Activated T-cell treated with anti-CD3 and anti-CD28 coated beads, Interleukin-2, amount 50 U/mL, for 72 hours (primary cell): ENCODE measurements around the gene SCYL1. TPM values are rescaled to one million over a fixed set of nuclear protein-coding genes. Genes with fewer than 3 reads are reported as not detected.

Experiments used
- ATAC-seq, 2 donors: fragments of 150-1000 bp; cut with Tn5 transposase; replicated peaks in 1 of 2; 2 replicates each; pipeline ENCODE4 v1.10.0; 2021; ENCODE audit warnings: moderate library complexity in 2 of 2, mild to moderate bottlenecking in 1 of 2
- DNase-seq, 2 donors: peaks; one replicate each; pipeline ENCODE4 v3.0.0; 2021 to 2022; ENCODE audit warnings: mixed read lengths in 1 of 2
- H3K27ac Mint-ChIP-seq: one replicate; pipeline ENCODE4 v1.8.0; 2022; ENCODE audit warnings: mild to moderate bottlenecking, moderate library complexity, mixed read lengths
- H3K27me3 Mint-ChIP-seq: one replicate; pipeline ENCODE4 v1.8.0; 2022; ENCODE audit warnings: low read depth, mixed read lengths
- H3K36me3 Mint-ChIP-seq, 2 donors: one replicate each; pipeline ENCODE4 v1.8.0; 2022; ENCODE audit warnings: mixed read lengths in 2 of 2, mild to moderate bottlenecking in 1 of 2; ENCODE audit not compliant: insufficient read depth in 2 of 2
- H3K4me1 Mint-ChIP-seq: one replicate; pipeline ENCODE4 v1.8.0; 2022; ENCODE audit warnings: low read depth, mixed read lengths
- H3K4me3 Mint-ChIP-seq, 2 donors: one replicate each; pipeline ENCODE4 v1.8.0; 2022; ENCODE audit warnings: mild to moderate bottlenecking in 2 of 2, mixed read lengths in 2 of 2, moderate library complexity in 2 of 2
- H3K9me3 Mint-ChIP-seq, 2 donors: one replicate each; pipeline ENCODE4 v1.8.0; 2022; ENCODE audit warnings: mixed read lengths in 2 of 2
- total RNA-seq, 2 donors: library from RNA; stranded (reverse); gene quantifications; one replicate each; pipeline ENCODE4 v1.2.3, GENCODE V29; 2022

The SCYL1 gene
- 10 to 100 TPM; 77.9 to 83.4 TPM for total RNA-seq

- Mint-ChIP-seq H3K9me3 (no peaks in the 10 kb centered on the region), H3K4me3 (peak within 1 kb of the TSS; percentile 90 to 92), H3K27ac (peak within 1 kb of the TSS; percentile 93), H3K36me3 (peaks cover 2 to 8% of the 10 kb centered on the region in 2 donors), H3K27me3 (no peaks in the 10 kb centered on the region), H3K4me1 (peaks cover 62% of the 10 kb centered on the region)
- ATAC-seq: peak; percentile 86 to 88
- DNase-seq: peak; percentile 78 to 87
Observed at GRCh38 chr11:65524741-65525545, at the start of gene SCYL1. TSS of gene SCYL1 (plus strand) at chr11:65525083. CDS start at chr11:65525154, 71 bp downstream.

GRCh38 chr11:65476632-65477148 is 48.2 kb upstream of the SCYL1 start:
- H3K9me3 Mint-ChIP-seq: no peaks in the 10 kb centered on the region
- peak overlapping the region; percentile 97 for H3K27ac Mint-ChIP-seq
- H3K4me1 Mint-ChIP-seq: peaks cover 52% of the 10 kb centered on the region
- H3K27me3 Mint-ChIP-seq: no peaks in the 10 kb centered on the region
- no peak for ATAC-seq
- peaks cover 5 to 6% of the 10 kb centered on the region in 2 donors for H3K36me3 Mint-ChIP-seq
- peak overlapping the region; percentile 99 to 100 for H3K4me3 Mint-ChIP-seq
- no peak for DNase-seq

- H3K4me3 Mint-ChIP-seq: peak overlapping the region; percentile 99 to 100
- peaks cover 48% of the 10 kb centered on the region for H3K4me1 Mint-ChIP-seq
- H3K36me3 Mint-ChIP-seq: peaks cover 5 to 6% of the 10 kb centered on the region in 2 donors
Observed at GRCh38 chr11:65477149-65477965, 47.5 kb upstream of the SCYL1 start.

GRCh38 chr11:65478388-65479183 is 46.3 kb upstream of the SCYL1 start:
- Mint-ChIP-seq H3K27me3 (no peaks in the 10 kb centered on the region), H3K27ac (peak overlapping the region; percentile 63), H3K4me3 (peak overlapping the region; percentile 9 to 61), H3K4me1 (peaks cover 40% of the 10 kb centered on the region), H3K36me3 (peaks cover 5 to 6% of the 10 kb centered on the region in 2 donors), H3K9me3 (no peaks in the 10 kb centered on the region)
- no peak for ATAC-seq
- DNase-seq: no peak

More at GRCh38 chr11:65477149-65477965, 47.5 kb upstream of the SCYL1 start:
- ATAC-seq: peak; percentile 89 to 90
- H3K9me3 Mint-ChIP-seq: no peaks in the 10 kb centered on the region
- peak overlapping the region; percentile 100 for H3K27ac Mint-ChIP-seq
- DNase-seq: peak; percentile 93 to 96
- H3K27me3 Mint-ChIP-seq: no peaks in the 10 kb centered on the region

GRCh38 chr11:65479184-65480145 is 45.4 kb upstream of the SCYL1 start:
- DNase-seq: peak in 1 of 2 donors; percentile 13
- H3K9me3 Mint-ChIP-seq: no peaks in the 10 kb centered on the region
- ATAC-seq: no peak
- H3K4me3 Mint-ChIP-seq: peak overlapping the region in 1 of 2 donors; percentile 51
- peaks cover 3 to 6% of the 10 kb centered on the region in 2 donors for H3K36me3 Mint-ChIP-seq
- H3K27ac Mint-ChIP-seq: peak overlapping the region; percentile 38
- H3K4me1 Mint-ChIP-seq: peaks cover 41% of the 10 kb centered on the region
- H3K27me3 Mint-ChIP-seq: no peaks in the 10 kb centered on the region

GRCh38 chr11:65482306-65482850 is 42.5 kb upstream of the SCYL1 start:
- Mint-ChIP-seq H3K27me3 (no peaks in the 10 kb centered on the region), H3K9me3 (no peaks in the 10 kb centered on the region), H3K36me3 (peaks cover 0 to 2% of the 10 kb centered on the region in 2 donors), H3K4me3 (no peak overlapping the region), H3K4me1 (peaks cover 38% of the 10 kb centered on the region), H3K27ac (no peak overlapping the region)
- ATAC-seq (no peak), DNase-seq (no peak)

GRCh38 chr11:65485920-65486219 is 39.0 kb upstream of the SCYL1 start:
- DNase-seq (no peak), ATAC-seq (no peak)
- H3K27me3 Mint-ChIP-seq: no peaks in the 10 kb centered on the region
- peaks cover 57% of the 10 kb centered on the region for H3K4me1 Mint-ChIP-seq
- H3K36me3 Mint-ChIP-seq: no peaks in the 10 kb centered on the region
- H3K9me3 Mint-ChIP-seq: no peaks in the 10 kb centered on the region
- H3K4me3 Mint-ChIP-seq: no peak overlapping the region
- no peak overlapping the region for H3K27ac Mint-ChIP-seq

- Mint-ChIP-seq H3K4me3 (peak overlapping the region in 1 of 2 donors; percentile 27), H3K9me3 (no peaks in the 10 kb centered on the region), H3K4me1 (peaks cover 67% of the 10 kb centered on the region), H3K36me3 (no peaks in the 10 kb centered on the region), H3K27me3 (no peaks in the 10 kb centered on the region), H3K27ac (no peak overlapping the region)
- ATAC-seq: no peak
- DNase-seq: no peak
Observed at GRCh38 chr11:65486570-65487466, 38.1 kb upstream of the SCYL1 start.

GRCh38 chr11:65487467-65488272 is 37.2 kb upstream of the SCYL1 start:
- Mint-ChIP-seq H3K9me3 (no peaks in the 10 kb centered on the region), H3K4me3 (peak overlapping the region in 1 of 2 donors; percentile 27), H3K27me3 (no peaks in the 10 kb centered on the region), H3K36me3 (no peaks in the 10 kb centered on the region), H3K27ac (no peak overlapping the region), H3K4me1 (peaks cover 71% of the 10 kb centered on the region)
- ATAC-seq (peak; percentile 42 to 70), DNase-seq (peak; percentile 39 to 67)

- peaks cover 79% of the 10 kb centered on the region for H3K4me1 Mint-ChIP-seq
Observed at GRCh38 chr11:65488273-65489034, 36.4 kb upstream of the SCYL1 start.

More at GRCh38 chr11:65488273-65489034, 36.4 kb upstream of the SCYL1 start:
- Mint-ChIP-seq H3K27ac (no peak overlapping the region), H3K9me3 (no peaks in the 10 kb centered on the region), H3K27me3 (no peaks in the 10 kb centered on the region), H3K36me3 (no peaks in the 10 kb centered on the region), H3K4me3 (peak overlapping the region in 1 of 2 donors; percentile 27)
- DNase-seq (peak; percentile 30 to 47), ATAC-seq (peak; percentile 16 to 45)
